ENCODE results near the gene KNCN. TPM values are rescaled to one million over a fixed set of nuclear protein-coding genes. Genes with fewer than 3 reads are reported as not detected.

The KNCN gene
- total RNA-seq, 6 experiments from 2014 or later = not detected

- Histone ChIP-seq H3K27me3 (no peaks in the 10 kb centered on the region), H3K9me3 (no peaks in the 10 kb centered on the region), H3K27ac (no peak overlapping the region), H3K36me3 (no peaks in the 10 kb centered on the region), H3K4me3 (no peak overlapping the region), H3K4me1 (peaks cover 0 to 12% (median 0%) of the 10 kb centered on the region in 4 donors)
- DNase-seq (peak; percentile 78 to 79 (median 79)), ATAC-seq (peak; percentile 88 to 91 (median 89))
- 0% methylated on average over 2 of the region's 3 CpGs for WGBS (ENCODE audit: insufficient coverage, low coverage, low lambda C conversion rate, missing lambda C conversion rate)
- TF ChIP-seq CTCF (IDR thresholded peaks at IDR 0.05) (peak; percentile 83 to 93 (median 90)), POLR2A (IDR thresholded peaks at IDR 0.05) (no peak)
- intact Hi-C loops (cut with DNase I) = loop anchor here (5.0 to 10.0 kb wide), 2 partner anchors 50 to 83 kb away; no protein-coding TSS in a partner anchor
These were observed 23.8 kb downstream of the KNCN start for GRCh38 chr1:46527474-46528296.

- H3K4me3 ChIP-seq = no peak overlapping the region
- ATAC-seq = peak in 2 of 4 donors; percentile 56 to 62
- no peak overlapping the region for H3K27ac ChIP-seq
- DNase-seq = peak in 2 of 3 donors; percentile 51 to 73
- H3K9me3 ChIP-seq = no peaks in the 10 kb centered on the region
- H3K4me1 ChIP-seq = peaks cover 0 to 21% (median 0%) of the 10 kb centered on the region in 4 donors
- WGBS (ENCODE audit: insufficient coverage, low coverage, low lambda C conversion rate, missing lambda C conversion rate) = 27% methylated on average over 6 of the region's 14 CpGs
- intact Hi-C loops (cut with DNase I) = loop anchor here (5.0 to 10.0 kb wide), 2 partner anchors 49 to 82 kb away; no protein-coding TSS in a partner anchor
- no peaks in the 10 kb centered on the region for H3K36me3 ChIP-seq
- no peaks in the 10 kb centered on the region for H3K27me3 ChIP-seq
- TF ChIP-seq CTCF (IDR thresholded peaks at IDR 0.05) = no peak
- no peak for TF ChIP-seq POLR2A (IDR thresholded peaks at IDR 0.05)
These were observed 24.7 kb downstream of the KNCN start for GRCh38 chr1:46526691-46527291.

- H3K36me3 ChIP-seq = no peaks in the 10 kb centered on the region
- H3K4me3 ChIP-seq = no peak overlapping the region
- H3K27me3 ChIP-seq = no peaks in the 10 kb centered on the region
- no peak overlapping the region for H3K27ac ChIP-seq
- no peaks in the 10 kb centered on the region for H3K9me3 ChIP-seq
- ATAC-seq (no peak), DNase-seq (no peak)
- 66% methylated on average over 12 of the region's 17 CpGs for WGBS (ENCODE audit: insufficient coverage, low coverage, low lambda C conversion rate, missing lambda C conversion rate)
- H3K4me1 ChIP-seq = peaks cover 0 to 21% (median 0%) of the 10 kb centered on the region in 4 donors
- TF ChIP-seq CTCF (IDR thresholded peaks at IDR 0.05) (no peak), POLR2A (IDR thresholded peaks at IDR 0.05) (no peak)
- intact Hi-C loops (cut with DNase I) = loop anchor here (5.0 to 10.0 kb wide), 2 partner anchors 49 to 81 kb away; no protein-coding TSS in a partner anchor
These were observed 25.3 kb downstream of the KNCN start for GRCh38 chr1:46526013-46526690.

GRCh38 chr1:46525253-46525983, 26.0 kb downstream of the KNCN start:
- no peaks in the 10 kb centered on the region for H3K9me3 ChIP-seq
- no peak overlapping the region for H3K27ac ChIP-seq
- DNase-seq (no peak), ATAC-seq (no peak)
- no peaks in the 10 kb centered on the region for H3K27me3 ChIP-seq
- WGBS (ENCODE audit: insufficient coverage, low coverage, low lambda C conversion rate, missing lambda C conversion rate) = 65% methylated on average over 2 of the region's 13 CpGs
- no peak for TF ChIP-seq CTCF (IDR thresholded peaks at IDR 0.05)
- TF ChIP-seq POLR2A (IDR thresholded peaks at IDR 0.05) = no peak
- intact Hi-C loops (cut with DNase I) = loop anchor here (5.0 to 10.0 kb wide), 2 partner anchors 48 to 81 kb away; no protein-coding TSS in a partner anchor
- peaks cover 0 to 21% (median 0%) of the 10 kb centered on the region in 4 donors for H3K4me1 ChIP-seq
- no peak overlapping the region for H3K4me3 ChIP-seq
- H3K36me3 ChIP-seq = no peaks in the 10 kb centered on the region
